ENCODE measurements around the gene MCF2L.

The MCF2L gene

GRCh38 chr13:113090415-113090770, 121.4 kb downstream of the MCF2L start:
- no peak for DNase-seq (ENCODE audit: low read depth in 1 of 2, low spot score in 1 of 2)
- no peaks in the 10 kb centered on the region for H3K27me3 ChIP-seq (ENCODE audit: insufficient read depth, poor library complexity, severe bottlenecking)
- H3K4me3 ChIP-seq (replicated peaks; ENCODE audit: insufficient read depth, low read length) = no peak overlapping the region
- TF ChIP-seq SPI1 (IDR thresholded peaks at IDR 0.05; ENCODE audit: borderline replicate concordance, low read depth) (no peak), POLR2AphosphoS5 (IDR thresholded peaks at IDR 0.05; ENCODE audit: low read depth) (no peak), CTCF (IDR thresholded peaks at IDR 0.05; ENCODE audit: insufficient read depth, low read length) (no peak), REST (IDR thresholded peaks at IDR 0.05; ENCODE audit: insufficient replicate concordance, low read depth) (no peak), GABPA (IDR thresholded peaks at IDR 0.05; ENCODE audit: low read depth) (no peak)
- H3K27ac ChIP-seq (replicated peaks) = no peak overlapping the region

GRCh38 chr13:113090806-113091205, 121.8 kb downstream of the MCF2L start:
- DNase-seq (ENCODE audit: low read depth in 1 of 2, low spot score in 1 of 2) = no peak
- H3K4me3 ChIP-seq (replicated peaks; ENCODE audit: insufficient read depth, low read length) = no peak overlapping the region
- no peak overlapping the region for H3K27ac ChIP-seq (replicated peaks)
- TF ChIP-seq GABPA (IDR thresholded peaks at IDR 0.05; ENCODE audit: low read depth) (no peak), CTCF (IDR thresholded peaks at IDR 0.05; ENCODE audit: insufficient read depth, low read length) (no peak)
- H3K27me3 ChIP-seq (ENCODE audit: insufficient read depth, poor library complexity, severe bottlenecking) = no peaks in the 10 kb centered on the region

GRCh38 chr13:113091211-113091771, 122.3 kb downstream of the MCF2L start:
- TF ChIP-seq GABPA (IDR thresholded peaks at IDR 0.05; ENCODE audit: low read depth) = no peak
- H3K27me3 ChIP-seq (ENCODE audit: insufficient read depth, poor library complexity, severe bottlenecking) = no peaks in the 10 kb centered on the region
- H3K4me3 ChIP-seq (replicated peaks; ENCODE audit: insufficient read depth, low read length) = no peak overlapping the region
- H3K27ac ChIP-seq (replicated peaks) = no peak overlapping the region
- no peak for DNase-seq (ENCODE audit: low read depth in 1 of 2, low spot score in 1 of 2)

GRCh38 chr13:113091891-113092775, 123.1 kb downstream of the MCF2L start:
- no peaks in the 10 kb centered on the region for H3K27me3 ChIP-seq (ENCODE audit: insufficient read depth, poor library complexity, severe bottlenecking)
- no peak for DNase-seq (ENCODE audit: low read depth in 1 of 2, low spot score in 1 of 2)
- TF ChIP-seq SPI1 (IDR thresholded peaks at IDR 0.05; ENCODE audit: borderline replicate concordance, low read depth) = no peak
- TF ChIP-seq REST (IDR thresholded peaks at IDR 0.05; ENCODE audit: insufficient replicate concordance, low read depth) = no peak
- no peak for TF ChIP-seq POLR2AphosphoS5 (IDR thresholded peaks at IDR 0.05; ENCODE audit: low read depth)
- TF ChIP-seq GABPA (IDR thresholded peaks at IDR 0.05; ENCODE audit: low read depth) = no peak
- no peak for TF ChIP-seq CTCF (IDR thresholded peaks at IDR 0.05; ENCODE audit: insufficient read depth, low read length)
- no peak overlapping the region for H3K27ac ChIP-seq (replicated peaks)
- no peak overlapping the region for H3K4me3 ChIP-seq (replicated peaks; ENCODE audit: insufficient read depth, low read length)

Measured in HL-60 (cell line).